ENCODE results near the gene KIF5A.

The KIF5A gene

GRCh38 chr12:57610554-57611107 lies 60.8 kb downstream of the KIF5A start:
- Histone ChIP-seq H3K9ac (ENCODE audit: low read length in 5 of 5) (peak overlapping the region in 1 of 5 donors; percentile 44), H3K9me3 (ENCODE audit: control insufficient read depth in 5 of 5, low read length in 5 of 5) (no peaks in the 10 kb centered on the region), H3K27me3 (ENCODE audit: control insufficient read depth in 5 of 5, insufficient read depth in 4 of 5, low read length in 5 of 5) (peaks cover 18 to 81% (median 63%) of the 10 kb centered on the region in 5 donors), H3K4me1 (ENCODE audit: control insufficient read depth in 5 of 5, insufficient read depth in 5 of 5, low read length in 5 of 5) (peaks cover 0 to 25% (median 24%) of the 10 kb centered on the region in 5 donors), H3K27ac (ENCODE audit: low read depth, low read length) (peak overlapping the region; percentile 30), H3K4me3 (ENCODE audit: low read depth in 1 of 5, low read length in 5 of 5) (peak overlapping the region; percentile 53 to 63 (median 54)), H3K36me3 (ENCODE audit: control insufficient read depth in 5 of 5, insufficient read depth in 5 of 5, low read length in 5 of 5) (peaks cover 0 to 10% (median 5%) of the 10 kb centered on the region in 5 donors)

- Histone ChIP-seq H3K27ac (ENCODE audit: low read depth, low read length) (peak within 1 kb of the TSS; percentile 30), H3K27me3 (ENCODE audit: control insufficient read depth in 5 of 5, insufficient read depth in 4 of 5, low read length in 5 of 5) (peaks cover 19 to 81% (median 69%) of the 10 kb centered on the region in 5 donors), H3K9me3 (ENCODE audit: control insufficient read depth in 5 of 5, low read length in 5 of 5) (no peaks in the 10 kb centered on the region), H3K9ac (ENCODE audit: low read length in 5 of 5) (peak within 1 kb of the TSS in 2 of 5 donors; percentile 44 to 47), H3K4me3 (ENCODE audit: low read depth in 1 of 5, low read length in 5 of 5) (peak within 1 kb of the TSS; percentile 53 to 63 (median 54)), H3K4me1 (ENCODE audit: control insufficient read depth in 5 of 5, insufficient read depth in 5 of 5, low read length in 5 of 5) (peaks cover 0 to 25% (median 24%) of the 10 kb centered on the region in 5 donors), H3K36me3 (ENCODE audit: control insufficient read depth in 5 of 5, insufficient read depth in 5 of 5, low read length in 5 of 5) (peaks cover 0 to 16% (median 11%) of the 10 kb centered on the region in 5 donors)
These were observed 61.4 kb downstream of the KIF5A start, which contains the start of gene ARHGEF25 for GRCh38 chr12:57611108-57611826. ARHGEF25 (plus strand) TSS chr12:57611435; CDS start chr12:57611895, 460 bp downstream.

- peaks cover 25 to 77% (median 64%) of the 10 kb centered on the region in 5 donors for H3K27me3 ChIP-seq (ENCODE audit: control insufficient read depth in 5 of 5, insufficient read depth in 4 of 5, low read length in 5 of 5)
- H3K4me1 ChIP-seq (ENCODE audit: control insufficient read depth in 5 of 5, insufficient read depth in 5 of 5, low read length in 5 of 5) = peaks cover 0 to 25% (median 24%) of the 10 kb centered on the region in 5 donors
- peak overlapping the region in 2 of 5 donors; percentile 26 to 63 for H3K4me3 ChIP-seq (ENCODE audit: low read depth in 1 of 5, low read length in 5 of 5)
- no peak overlapping the region for H3K27ac ChIP-seq (ENCODE audit: low read depth, low read length)
- no peak overlapping the region for H3K9ac ChIP-seq (ENCODE audit: low read length in 5 of 5)
- H3K9me3 ChIP-seq (ENCODE audit: control insufficient read depth in 5 of 5, low read length in 5 of 5) = no peaks in the 10 kb centered on the region
- H3K36me3 ChIP-seq (ENCODE audit: control insufficient read depth in 5 of 5, insufficient read depth in 5 of 5, low read length in 5 of 5) = peaks cover 0 to 17% (median 11%) of the 10 kb centered on the region in 5 donors
These were observed 62.2 kb downstream of the KIF5A start for GRCh38 chr12:57611827-57612710.

GRCh38 chr12:57612711-57613426 lies 63.0 kb downstream of the KIF5A start:
- Histone ChIP-seq H3K27me3 (ENCODE audit: control insufficient read depth in 5 of 5, insufficient read depth in 4 of 5, low read length in 5 of 5) (peaks cover 27 to 78% (median 63%) of the 10 kb centered on the region in 5 donors), H3K9me3 (ENCODE audit: control insufficient read depth in 5 of 5, low read length in 5 of 5) (no peaks in the 10 kb centered on the region)

GRCh38 chr12:57613427-57614109 lies 63.7 kb downstream of the KIF5A start:
- H3K9me3 ChIP-seq (ENCODE audit: control insufficient read depth in 5 of 5, low read length in 5 of 5) = no peaks in the 10 kb centered on the region
- no peak overlapping the region for H3K9ac ChIP-seq (ENCODE audit: low read length in 5 of 5)
- H3K4me1 ChIP-seq (ENCODE audit: control insufficient read depth in 5 of 5, insufficient read depth in 5 of 5, low read length in 5 of 5) = peaks cover 0 to 25% (median 24%) of the 10 kb centered on the region in 5 donors
- peaks cover 29 to 73% (median 62%) of the 10 kb centered on the region in 5 donors for H3K27me3 ChIP-seq (ENCODE audit: control insufficient read depth in 5 of 5, insufficient read depth in 4 of 5, low read length in 5 of 5)
- H3K27ac ChIP-seq (ENCODE audit: low read depth, low read length) = no peak overlapping the region
- peaks cover 0 to 14% (median 11%) of the 10 kb centered on the region in 5 donors for H3K36me3 ChIP-seq (ENCODE audit: control insufficient read depth in 5 of 5, insufficient read depth in 5 of 5, low read length in 5 of 5)
- H3K4me3 ChIP-seq (ENCODE audit: low read depth in 1 of 5, low read length in 5 of 5) = no peak overlapping the region

More at GRCh38 chr12:57612711-57613426, 63.0 kb downstream of the KIF5A start:
- Histone ChIP-seq H3K36me3 (ENCODE audit: control insufficient read depth in 5 of 5, insufficient read depth in 5 of 5, low read length in 5 of 5) (peaks cover 0 to 14% (median 11%) of the 10 kb centered on the region in 5 donors), H3K4me3 (ENCODE audit: low read depth in 1 of 5, low read length in 5 of 5) (no peak overlapping the region), H3K4me1 (ENCODE audit: control insufficient read depth in 5 of 5, insufficient read depth in 5 of 5, low read length in 5 of 5) (peaks cover 0 to 25% (median 24%) of the 10 kb centered on the region in 5 donors), H3K9ac (ENCODE audit: low read length in 5 of 5) (no peak overlapping the region), H3K27ac (ENCODE audit: low read depth, low read length) (no peak overlapping the region)

GRCh38 chr12:57614178-57614947 lies 64.5 kb downstream of the KIF5A start:
- Histone ChIP-seq H3K4me1 (ENCODE audit: control insufficient read depth in 5 of 5, insufficient read depth in 5 of 5, low read length in 5 of 5) (peaks cover 0 to 27% (median 24%) of the 10 kb centered on the region in 5 donors), H3K36me3 (ENCODE audit: control insufficient read depth in 5 of 5, insufficient read depth in 5 of 5, low read length in 5 of 5) (peaks cover 0 to 14% (median 11%) of the 10 kb centered on the region in 5 donors), H3K27me3 (ENCODE audit: control insufficient read depth in 5 of 5, insufficient read depth in 4 of 5, low read length in 5 of 5) (peaks cover 30 to 76% (median 60%) of the 10 kb centered on the region in 5 donors), H3K9me3 (ENCODE audit: control insufficient read depth in 5 of 5, low read length in 5 of 5) (no peaks in the 10 kb centered on the region), H3K4me3 (ENCODE audit: low read depth in 1 of 5, low read length in 5 of 5) (no peak overlapping the region), H3K9ac (ENCODE audit: low read length in 5 of 5) (no peak overlapping the region), H3K27ac (ENCODE audit: low read depth, low read length) (no peak overlapping the region)

GRCh38 chr12:57614948-57615500 lies 65.2 kb downstream of the KIF5A start:
- no peak overlapping the region for H3K27ac ChIP-seq (ENCODE audit: low read depth, low read length)
- no peak overlapping the region for H3K4me3 ChIP-seq (ENCODE audit: low read depth in 1 of 5, low read length in 5 of 5)
- no peaks in the 10 kb centered on the region for H3K9me3 ChIP-seq (ENCODE audit: control insufficient read depth in 5 of 5, low read length in 5 of 5)
- H3K36me3 ChIP-seq (ENCODE audit: control insufficient read depth in 5 of 5, insufficient read depth in 5 of 5, low read length in 5 of 5) = peaks cover 0 to 14% (median 11%) of the 10 kb centered on the region in 5 donors
- H3K4me1 ChIP-seq (ENCODE audit: control insufficient read depth in 5 of 5, insufficient read depth in 5 of 5, low read length in 5 of 5) = peaks cover 0 to 34% (median 27%) of the 10 kb centered on the region in 5 donors
- peaks cover 37 to 78% (median 66%) of the 10 kb centered on the region in 5 donors for H3K27me3 ChIP-seq (ENCODE audit: control insufficient read depth in 5 of 5, insufficient read depth in 4 of 5, low read length in 5 of 5)
- no peak overlapping the region for H3K9ac ChIP-seq (ENCODE audit: low read length in 5 of 5)

- no peak overlapping the region for H3K27ac ChIP-seq (ENCODE audit: low read depth, low read length)
- peaks cover 0 to 28% (median 23%) of the 10 kb centered on the region in 5 donors for H3K4me1 ChIP-seq (ENCODE audit: control insufficient read depth in 5 of 5, insufficient read depth in 5 of 5, low read length in 5 of 5)
- no peak overlapping the region for H3K4me3 ChIP-seq (ENCODE audit: low read depth in 1 of 5, low read length in 5 of 5)
- H3K27me3 ChIP-seq (ENCODE audit: control insufficient read depth in 5 of 5, insufficient read depth in 4 of 5, low read length in 5 of 5) = peaks cover 40 to 78% (median 68%) of the 10 kb centered on the region in 5 donors
- H3K9me3 ChIP-seq (ENCODE audit: control insufficient read depth in 5 of 5, low read length in 5 of 5) = no peaks in the 10 kb centered on the region
- peaks cover 0 to 14% (median 11%) of the 10 kb centered on the region in 5 donors for H3K36me3 ChIP-seq (ENCODE audit: control insufficient read depth in 5 of 5, insufficient read depth in 5 of 5, low read length in 5 of 5)
- H3K9ac ChIP-seq (ENCODE audit: low read length in 5 of 5) = no peak overlapping the region
These were observed 65.8 kb downstream of the KIF5A start for GRCh38 chr12:57615637-57616036.
